ENCODE data around the gene CD80.

CD80 gene

DNA sequence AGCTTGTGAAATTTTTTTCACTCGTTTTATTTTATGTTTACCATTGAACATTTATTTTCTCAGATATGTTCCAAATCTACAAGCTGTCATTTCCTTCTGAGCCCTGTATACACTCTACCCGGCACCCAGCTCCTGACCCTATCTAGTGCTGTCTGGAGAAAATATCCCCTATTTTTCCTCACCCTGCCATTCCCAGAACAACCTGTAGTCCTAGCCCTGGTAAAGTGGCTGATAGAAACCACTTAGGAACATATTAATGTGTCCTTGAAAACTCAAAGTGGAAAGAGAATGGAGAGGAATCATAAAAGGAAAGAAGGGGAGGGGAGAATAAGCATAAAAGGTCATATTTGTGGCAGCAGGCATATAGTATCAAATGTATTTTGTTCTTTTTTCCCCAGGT lies 69.3 kb downstream of the CD80 start:
- H3K27me3 ChIP-seq (ENCODE audit: insufficient read depth, low read length) = no peaks in the 10 kb centered on the region
- no peak for TF ChIP-seq EZH2 (IDR thresholded peaks at IDR 0.05; ENCODE audit: borderline replicate concordance, low read length)
- TF ChIP-seq, protein P1, sequence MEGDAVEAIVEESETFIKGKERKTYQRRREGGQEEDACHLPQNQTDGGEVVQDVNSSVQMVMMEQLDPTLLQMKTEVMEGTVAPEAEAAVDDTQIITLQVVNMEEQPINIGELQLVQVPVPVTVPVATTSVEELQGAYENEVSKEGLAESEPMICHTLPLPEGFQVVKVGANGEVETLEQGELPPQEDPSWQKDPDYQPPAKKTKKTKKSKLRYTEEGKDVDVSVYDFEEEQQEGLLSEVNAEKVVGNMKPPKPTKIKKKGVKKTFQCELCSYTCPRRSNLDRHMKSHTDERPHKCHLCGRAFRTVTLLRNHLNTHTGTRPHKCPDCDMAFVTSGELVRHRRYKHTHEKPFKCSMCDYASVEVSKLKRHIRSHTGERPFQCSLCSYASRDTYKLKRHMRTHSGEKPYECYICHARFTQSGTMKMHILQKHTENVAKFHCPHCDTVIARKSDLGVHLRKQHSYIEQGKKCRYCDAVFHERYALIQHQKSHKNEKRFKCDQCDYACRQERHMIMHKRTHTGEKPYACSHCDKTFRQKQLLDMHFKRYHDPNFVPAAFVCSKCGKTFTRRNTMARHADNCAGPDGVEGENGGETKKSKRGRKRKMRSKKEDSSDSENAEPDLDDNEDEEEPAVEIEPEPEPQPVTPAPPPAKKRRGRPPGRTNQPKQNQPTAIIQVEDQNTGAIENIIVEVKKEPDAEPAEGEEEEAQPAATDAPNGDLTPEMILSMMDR (IDR thresholded peaks at IDR 0.05; ENCODE audit: low read length) = no peak
- no peak overlapping the region for H3K27ac ChIP-seq (ENCODE audit: low read depth, low read length, poor library complexity, severe bottlenecking)
- peaks cover 60% of the 10 kb centered on the region for H3K36me3 ChIP-seq (ENCODE audit: insufficient read depth, low read length)
- no peaks in the 10 kb centered on the region for H4K20me1 ChIP-seq (ENCODE audit: insufficient read depth, low read length)
- no peak overlapping the region for H3K4me2 ChIP-seq (ENCODE audit: low read length)
- H3K9me2 ChIP-seq (ENCODE audit: low read depth, low read length) = no peaks in the 10 kb centered on the region
- H3F3A ChIP-seq (ENCODE audit: insufficient read depth, low read length) = no peaks in the 10 kb centered on the region
- no peaks in the 10 kb centered on the region for H3K9me3 ChIP-seq (ENCODE audit: low read length)
- no peaks in the 10 kb centered on the region for H3K4me1 ChIP-seq (ENCODE audit: insufficient read depth, low read length, severe bottlenecking)
- no peak overlapping the region for H3K4me3 ChIP-seq (ENCODE audit: low read depth, low read length, poor library complexity, severe bottlenecking)
- no peaks in the 10 kb centered on the region for H3K79me2 ChIP-seq (ENCODE audit: insufficient read depth, low read length)
- no peak overlapping the region for H2AFZ ChIP-seq (ENCODE audit: low read length)
- no peak overlapping the region for H3K9ac ChIP-seq (ENCODE audit: low read length)

GRCh38 chr3:119485563-119485962 lies 73.9 kb downstream of the CD80 start:
- no peak overlapping the region for H2AFZ ChIP-seq (ENCODE audit: low read length)
- no peak overlapping the region for H3K4me2 ChIP-seq (ENCODE audit: low read length)
- H4K20me1 ChIP-seq (ENCODE audit: insufficient read depth, low read length) = no peaks in the 10 kb centered on the region
- H3K27me3 ChIP-seq (ENCODE audit: insufficient read depth, low read length) = no peaks in the 10 kb centered on the region
- no peak overlapping the region for H3K27ac ChIP-seq (ENCODE audit: low read depth, low read length, poor library complexity, severe bottlenecking)
- TF ChIP-seq EZH2 (IDR thresholded peaks at IDR 0.05; ENCODE audit: borderline replicate concordance, low read length) = no peak
- TF ChIP-seq, protein P1 (IDR thresholded peaks at IDR 0.05; ENCODE audit: low read length) = no peak
- peaks cover 64% of the 10 kb centered on the region for H3K36me3 ChIP-seq (ENCODE audit: insufficient read depth, low read length)
- H3K4me1 ChIP-seq (ENCODE audit: insufficient read depth, low read length, severe bottlenecking) = no peaks in the 10 kb centered on the region
- no peaks in the 10 kb centered on the region for H3K79me2 ChIP-seq (ENCODE audit: insufficient read depth, low read length)
- H3K9me3 ChIP-seq (ENCODE audit: low read length) = no peaks in the 10 kb centered on the region
- no peaks in the 10 kb centered on the region for H3F3A ChIP-seq (ENCODE audit: insufficient read depth, low read length)
- no peaks in the 10 kb centered on the region for H3K9me2 ChIP-seq (ENCODE audit: low read depth, low read length)
- no peak overlapping the region for H3K9ac ChIP-seq (ENCODE audit: low read length)
- H3K4me3 ChIP-seq (ENCODE audit: low read depth, low read length, poor library complexity, severe bottlenecking) = no peak overlapping the region

DNA sequence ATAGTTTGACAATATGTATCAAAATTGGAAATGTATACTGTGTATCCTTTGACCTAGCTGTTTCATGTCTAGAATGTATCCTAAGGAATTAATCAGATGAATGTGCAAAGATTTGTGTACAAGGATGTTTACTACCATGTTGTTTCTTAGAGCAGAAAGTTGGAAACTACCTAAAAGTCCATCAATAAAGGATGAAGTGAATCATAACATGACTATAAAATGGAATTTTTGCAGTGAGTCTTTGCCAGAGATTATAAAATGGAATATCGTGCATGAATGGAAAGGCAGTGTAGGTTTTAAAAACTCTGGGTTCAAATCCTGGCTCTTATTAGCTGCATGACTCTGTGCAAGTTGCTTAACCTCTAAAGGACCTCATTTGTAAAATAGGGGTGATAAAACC lies 76.3 kb downstream of the CD80 start:
- no peak overlapping the region for H3K9ac ChIP-seq (ENCODE audit: low read length)
- TF ChIP-seq, protein P1 (IDR thresholded peaks at IDR 0.05; ENCODE audit: low read length) = no peak
- no peak for TF ChIP-seq EZH2 (IDR thresholded peaks at IDR 0.05; ENCODE audit: borderline replicate concordance, low read length)
- peaks cover 67% of the 10 kb centered on the region for H3K36me3 ChIP-seq (ENCODE audit: insufficient read depth, low read length)

More for the DNA sequence above, 76.3 kb downstream of the CD80 start:
- no peak overlapping the region for H3K27ac ChIP-seq (ENCODE audit: low read depth, low read length, poor library complexity, severe bottlenecking)
- H3K9me2 ChIP-seq (ENCODE audit: low read depth, low read length) = no peaks in the 10 kb centered on the region
- no peak overlapping the region for H3K4me3 ChIP-seq (ENCODE audit: low read depth, low read length, poor library complexity, severe bottlenecking)
- H3F3A ChIP-seq (ENCODE audit: insufficient read depth, low read length) = no peaks in the 10 kb centered on the region
- H3K79me2 ChIP-seq (ENCODE audit: insufficient read depth, low read length) = no peaks in the 10 kb centered on the region
- no peaks in the 10 kb centered on the region for H4K20me1 ChIP-seq (ENCODE audit: insufficient read depth, low read length)
- H3K4me2 ChIP-seq (ENCODE audit: low read length) = no peak overlapping the region
- H3K27me3 ChIP-seq (ENCODE audit: insufficient read depth, low read length) = no peaks in the 10 kb centered on the region
- no peaks in the 10 kb centered on the region for H3K4me1 ChIP-seq (ENCODE audit: insufficient read depth, low read length, severe bottlenecking)
- H2AFZ ChIP-seq (ENCODE audit: low read length) = no peak overlapping the region
- H3K9me3 ChIP-seq (ENCODE audit: low read length) = no peaks in the 10 kb centered on the region

Data from OCI-LY1 (cell line).